GM19043 (cell line): ENCODE measurements around the gene ADAM29.
"Not testable (repeated sequence)": the region's sequence is repeated elsewhere in the genome, so short reads cannot be mapped to it uniquely, and the experiment has no call there.

Experiments
- ATAC-seq: cut with Tn5 transposase; IDR thresholded peaks from one replicate; pipeline ENCODE4 v1.9.1; 2021; ENCODE audit warnings: low read depth; ENCODE audit not compliant: unreplicated experiment

ADAM29 gene

DNA sequence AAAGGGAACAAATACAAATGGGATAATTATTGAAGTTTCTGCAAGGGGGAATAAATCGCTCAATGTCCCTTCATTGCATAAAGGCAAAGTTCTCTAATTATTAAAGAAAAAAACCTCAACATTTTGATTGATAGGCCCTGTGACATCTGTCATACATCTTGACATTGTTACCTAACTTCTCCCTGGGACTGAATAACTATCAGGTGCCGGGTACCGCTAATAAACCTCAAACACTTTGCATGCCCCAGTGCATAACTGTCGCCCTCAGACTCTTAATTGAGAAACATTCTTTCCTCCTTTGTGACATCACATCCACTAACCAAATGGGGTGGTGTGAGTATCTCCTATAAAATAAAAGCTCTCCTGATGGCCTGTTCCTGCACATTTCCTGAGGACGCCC lies at the start of gene ADAM29:
TSS of gene ADAM29 (plus strand) at position 301 of the 400 bp plus-strand sequence. CDS start 57,168 bp downstream, outside the sequence.
- no peak for ATAC-seq

DNA sequence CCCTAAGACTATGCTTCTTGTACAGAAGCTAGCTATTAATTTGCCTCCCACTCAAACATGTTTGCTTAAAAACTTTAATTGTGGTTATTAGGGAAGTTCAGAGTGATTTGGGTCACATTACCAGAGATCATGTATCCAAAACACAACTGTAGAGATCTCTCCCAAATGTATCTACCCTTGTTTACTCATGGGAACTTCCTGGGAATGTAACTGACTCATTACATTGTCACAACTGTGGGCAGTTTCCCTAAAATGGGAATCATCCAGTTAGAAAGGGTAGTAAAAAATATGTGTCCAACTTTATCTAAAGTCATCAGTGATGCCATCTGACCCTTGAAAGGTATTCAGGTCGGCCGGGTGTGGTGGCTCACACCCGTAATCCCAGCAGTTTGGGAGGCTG lies 48.8 kb upstream of the ADAM29 start:
- no peak for ATAC-seq

DNA sequence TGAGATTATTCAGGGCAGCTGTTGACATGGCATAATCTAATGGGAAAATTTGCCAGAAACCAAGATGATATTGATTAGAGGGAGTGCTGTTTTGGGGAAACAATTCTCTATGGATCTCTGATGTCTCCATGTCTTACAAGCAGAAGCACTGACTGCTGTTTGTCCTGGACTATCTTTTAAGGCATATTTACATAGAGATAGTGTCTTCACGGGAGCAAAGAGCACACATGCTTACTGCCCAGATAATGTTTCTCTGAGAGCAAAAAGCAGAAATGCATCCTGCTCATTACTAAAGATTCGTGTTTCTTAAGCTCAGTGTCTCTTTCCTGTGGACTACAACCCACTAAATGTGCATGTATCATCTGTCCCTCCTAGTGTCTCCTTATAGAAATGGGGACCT lies 47.8 kb upstream of the ADAM29 start:
- ATAC-seq, result no peak

DNA sequence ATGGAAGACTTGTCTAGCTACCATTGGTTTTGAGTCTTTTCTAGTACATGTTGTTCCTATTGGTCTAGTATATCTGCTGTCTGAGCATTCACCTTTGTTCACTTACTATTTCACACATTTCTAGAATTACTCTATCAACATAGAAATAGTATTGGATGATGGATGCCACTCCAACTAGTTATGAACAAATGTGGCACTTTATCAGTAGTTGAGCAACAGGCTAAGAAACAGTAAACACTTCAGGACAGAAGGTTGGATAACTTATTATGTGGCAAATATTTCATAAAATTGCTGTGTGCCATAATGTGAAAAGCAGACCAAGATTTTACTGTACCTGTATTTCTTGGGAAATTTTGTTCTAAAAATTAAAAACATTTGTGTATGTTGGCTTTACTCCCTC lies 46.8 kb upstream of the ADAM29 start:
- no peak for ATAC-seq

DNA sequence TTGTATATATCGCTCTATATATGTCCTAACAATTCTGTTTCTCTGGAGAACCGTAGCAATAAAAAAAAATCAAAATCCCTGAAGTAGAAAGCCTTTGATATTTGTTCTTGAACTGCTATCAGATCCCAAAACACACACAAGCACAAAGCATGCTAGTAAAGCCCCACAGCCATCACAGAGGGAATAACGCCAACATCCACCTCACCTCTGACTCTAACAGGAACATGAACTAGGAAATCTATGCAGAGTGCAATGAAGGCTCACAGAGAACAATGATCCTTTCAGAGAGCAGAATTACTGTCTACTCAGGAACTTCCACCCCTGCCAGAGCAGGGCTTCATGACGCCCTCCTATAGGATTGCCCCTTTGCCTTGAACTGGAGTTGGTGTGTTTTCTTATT lies 45.0 kb upstream of the ADAM29 start:
- not testable (repeated sequence) for ATAC-seq

DNA sequence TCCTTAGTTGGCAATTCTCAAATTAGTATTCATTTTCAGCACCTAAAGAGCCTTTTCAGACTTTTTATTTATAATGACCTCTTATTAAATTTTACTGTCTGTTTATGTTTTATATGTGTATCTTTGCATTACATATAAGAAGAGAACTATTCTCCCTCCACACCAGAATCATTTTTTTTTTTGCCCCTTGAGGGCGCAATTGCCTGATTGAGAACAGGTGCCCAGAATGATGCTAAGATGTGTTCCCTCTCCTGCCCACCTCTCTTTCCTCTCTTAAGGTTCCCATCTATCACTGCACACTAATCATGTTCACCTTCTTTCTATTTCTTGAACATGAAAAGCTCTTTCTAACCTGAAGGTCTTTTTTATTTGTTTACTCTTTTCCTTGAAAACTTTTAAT lies 44.2 kb upstream of the ADAM29 start:
- ATAC-seq, result peak; percentile 47

DNA sequence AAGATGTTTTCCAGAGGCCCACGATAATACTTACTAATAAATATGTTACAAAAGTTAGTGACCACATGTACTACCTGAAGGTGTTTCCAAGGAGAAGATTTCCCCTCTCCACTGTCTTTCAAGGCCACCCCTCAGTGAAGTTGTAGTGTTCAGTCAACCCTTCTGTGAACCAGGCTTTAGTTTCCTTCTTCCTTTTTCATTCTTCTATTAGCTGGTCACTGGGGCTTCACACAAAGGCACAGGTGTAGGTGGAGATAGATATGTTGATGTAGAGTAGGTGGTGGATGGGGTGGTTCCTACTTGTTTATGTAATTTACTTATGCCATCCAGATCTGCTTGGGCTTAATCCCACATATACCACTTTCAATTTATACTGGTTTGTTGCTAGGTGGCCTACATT lies 43.3 kb upstream of the ADAM29 start:
- no peak for ATAC-seq

DNA sequence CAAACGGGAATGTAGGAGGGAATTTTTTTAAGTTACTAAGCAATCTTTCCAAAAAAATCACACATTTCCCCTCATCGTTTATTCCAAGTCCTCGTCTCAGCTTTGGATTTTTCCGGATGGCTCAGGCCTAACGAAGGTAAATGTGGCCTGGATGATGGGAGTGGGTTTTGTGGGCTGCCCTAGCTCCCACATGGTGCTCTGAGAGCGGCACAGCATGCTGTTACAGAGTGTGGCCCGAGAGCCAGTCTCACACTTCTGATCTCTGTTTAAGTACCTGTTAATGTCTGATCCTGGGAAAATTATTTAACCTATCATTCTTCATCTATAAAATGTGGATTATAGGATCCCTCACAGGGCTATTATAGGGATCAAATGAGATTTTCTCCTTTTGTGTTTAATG lies 38.2 kb upstream of the ADAM29 start:
- no peak for ATAC-seq

DNA sequence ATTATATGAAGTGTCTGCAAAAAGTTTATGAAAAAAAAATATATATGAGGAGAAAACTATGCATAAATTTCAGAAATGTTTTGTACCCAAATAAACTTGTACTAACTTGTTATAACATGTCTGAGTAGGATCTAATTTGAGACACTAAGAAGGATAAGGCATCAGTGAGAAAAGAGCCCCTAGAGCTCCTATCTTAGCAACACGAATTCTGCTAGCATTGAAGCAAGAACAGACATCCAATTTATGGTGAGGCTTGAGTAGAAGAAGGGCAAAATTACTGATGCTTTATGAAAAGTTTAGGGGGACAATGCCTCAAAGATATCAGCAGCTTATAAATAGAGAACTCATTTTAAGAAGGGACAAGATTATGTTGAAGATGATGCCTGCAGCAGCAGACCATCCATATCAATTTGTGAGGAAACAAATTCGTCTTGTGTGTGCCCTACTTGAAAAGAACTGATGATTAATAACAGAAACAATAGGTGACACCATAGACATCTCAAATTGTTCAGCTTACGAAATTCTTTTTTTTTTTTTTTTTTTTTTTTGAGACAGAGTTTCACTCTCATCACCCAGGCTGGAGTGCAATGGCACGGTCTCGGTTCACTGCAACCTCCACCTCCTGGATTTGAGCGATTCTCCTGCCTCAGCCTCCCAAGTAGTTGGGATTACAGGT lies 35.7 kb upstream of the ADAM29 start:
- no peak for ATAC-seq

DNA sequence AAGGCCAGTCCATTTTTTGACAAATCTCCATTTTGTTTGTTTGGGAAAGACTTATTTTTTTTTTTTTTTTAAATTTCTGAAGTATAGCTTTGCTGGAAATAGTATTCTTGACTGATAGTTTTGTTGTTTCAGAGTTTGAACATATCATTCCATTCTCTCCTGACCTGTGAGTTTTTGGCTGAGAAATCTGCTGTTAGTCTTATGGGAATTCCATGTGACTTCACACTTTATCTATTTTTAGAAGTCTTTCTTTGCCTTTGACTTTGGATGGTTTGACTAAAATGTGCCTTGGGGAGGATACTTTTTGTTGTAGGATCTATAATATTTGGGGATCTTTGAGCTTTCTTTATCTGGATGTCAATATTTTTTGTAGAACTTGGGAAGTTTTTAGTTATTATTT lies 10.7 kb upstream of the ADAM29 start:
- ATAC-seq, result no peak

DNA sequence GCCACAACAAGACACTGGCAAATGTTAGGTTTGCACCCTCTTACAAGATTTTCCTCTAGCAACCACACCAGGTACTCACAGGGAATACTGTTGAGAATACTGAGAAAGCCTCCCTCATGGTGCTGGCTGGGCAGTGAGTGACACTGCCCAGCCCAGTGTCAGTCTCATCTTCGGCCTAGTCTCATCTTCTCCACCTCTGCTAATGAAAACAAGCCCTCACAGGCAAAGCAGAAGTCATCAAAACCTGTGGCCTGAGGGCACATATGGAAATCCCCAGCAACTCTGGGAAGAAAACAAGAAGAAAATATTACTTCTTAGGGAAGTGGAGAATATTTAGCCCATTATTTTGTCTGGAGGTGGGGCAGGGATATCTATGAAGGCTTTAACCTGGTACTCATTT lies 7.9 kb upstream of the ADAM29 start:
- no peak for ATAC-seq

DNA sequence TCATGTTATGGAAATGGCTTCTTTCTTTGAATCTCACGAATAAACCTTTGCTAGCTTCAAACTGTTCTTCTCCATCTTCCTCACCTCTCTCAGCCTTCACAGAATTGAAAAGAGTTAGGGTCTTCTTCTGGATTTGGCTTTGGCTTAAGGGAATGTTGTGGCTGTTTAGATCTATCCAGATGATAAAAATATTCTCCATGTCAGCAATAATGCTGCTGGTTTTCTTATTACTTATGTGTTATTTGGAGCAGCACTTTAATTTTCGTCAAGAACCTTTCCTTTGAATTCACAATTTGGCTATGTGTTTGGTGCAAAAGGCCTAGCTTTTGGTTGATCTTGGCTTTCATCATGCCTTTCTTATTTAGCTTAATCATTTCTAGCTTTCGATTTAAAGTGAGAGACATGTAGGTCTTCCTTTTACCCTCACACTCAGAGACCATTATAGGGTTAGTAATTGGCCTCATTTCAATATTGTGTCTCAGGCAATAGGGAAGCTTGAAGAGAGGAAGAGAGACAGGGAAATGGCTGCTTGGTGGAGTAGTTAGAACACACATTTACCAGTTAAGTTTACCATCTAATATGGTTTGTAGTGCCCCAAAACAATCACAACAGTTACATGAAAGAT lies 5.1 kb upstream of the ADAM29 start:
- ATAC-seq, result no peak

DNA sequence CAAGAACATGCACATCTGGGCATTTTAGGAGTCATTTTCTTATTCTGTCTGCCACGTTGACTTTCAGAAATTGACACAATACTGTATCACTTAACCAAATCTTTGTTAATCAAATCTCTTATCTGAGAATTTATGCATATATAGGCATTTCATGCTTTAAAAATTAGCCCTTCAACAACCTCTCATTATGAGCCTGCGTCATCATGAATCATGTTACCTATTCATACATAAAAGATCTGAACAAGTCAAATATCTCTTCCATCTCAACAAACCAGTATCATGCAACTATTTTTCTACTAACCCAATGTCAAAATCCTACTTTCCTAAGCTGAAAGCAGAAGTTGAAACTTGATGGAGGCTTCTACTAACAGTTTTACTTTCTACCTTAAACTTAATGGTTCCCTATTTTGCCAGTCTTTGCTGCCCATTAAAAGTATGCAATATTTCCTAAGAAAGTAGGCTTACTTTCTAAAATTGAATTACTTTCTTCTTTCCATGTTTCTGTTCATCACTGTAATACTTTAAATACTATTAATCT lies 1.8 kb downstream of the ADAM29 start:
- ATAC-seq, result no peak

DNA sequence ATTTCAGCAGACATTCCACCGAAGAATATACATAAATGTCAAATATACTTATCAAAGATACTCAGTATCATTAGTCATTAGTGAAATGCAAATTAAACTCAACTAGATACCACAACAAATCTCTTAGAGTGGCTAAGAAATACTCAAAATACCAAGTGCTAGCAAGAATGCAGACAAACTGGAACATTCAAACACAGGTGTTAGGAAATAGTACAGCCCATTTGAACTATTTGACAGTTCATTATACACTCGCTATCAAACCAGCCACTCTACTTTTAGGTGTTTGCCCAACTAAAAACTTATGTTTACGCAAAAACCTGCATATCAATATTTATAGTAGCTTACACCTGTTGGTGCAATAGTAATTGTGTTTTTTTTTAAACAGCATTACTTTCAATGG lies 8.8 kb downstream of the ADAM29 start:
- no peak for ATAC-seq

DNA sequence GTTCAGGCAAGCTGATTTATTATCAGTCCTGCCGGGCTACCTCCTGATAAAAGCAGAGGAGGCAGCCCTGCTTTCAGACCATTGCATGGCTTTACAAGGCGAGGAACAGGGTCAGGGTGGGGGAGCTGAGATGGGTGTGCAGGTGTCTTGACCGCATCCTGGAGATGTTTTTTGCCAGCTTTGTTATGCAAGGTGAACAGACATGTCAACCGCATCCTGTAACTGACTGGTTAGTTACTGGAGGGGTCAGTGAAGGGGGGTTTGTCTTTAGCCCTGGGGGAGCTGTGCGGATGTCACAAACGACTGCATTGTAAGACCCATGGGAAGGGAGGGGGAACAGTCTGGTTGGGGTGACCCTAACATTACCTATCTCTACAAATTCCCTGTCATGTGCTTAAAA lies 10.0 kb downstream of the ADAM29 start:
- peak; percentile 68 for ATAC-seq

DNA sequence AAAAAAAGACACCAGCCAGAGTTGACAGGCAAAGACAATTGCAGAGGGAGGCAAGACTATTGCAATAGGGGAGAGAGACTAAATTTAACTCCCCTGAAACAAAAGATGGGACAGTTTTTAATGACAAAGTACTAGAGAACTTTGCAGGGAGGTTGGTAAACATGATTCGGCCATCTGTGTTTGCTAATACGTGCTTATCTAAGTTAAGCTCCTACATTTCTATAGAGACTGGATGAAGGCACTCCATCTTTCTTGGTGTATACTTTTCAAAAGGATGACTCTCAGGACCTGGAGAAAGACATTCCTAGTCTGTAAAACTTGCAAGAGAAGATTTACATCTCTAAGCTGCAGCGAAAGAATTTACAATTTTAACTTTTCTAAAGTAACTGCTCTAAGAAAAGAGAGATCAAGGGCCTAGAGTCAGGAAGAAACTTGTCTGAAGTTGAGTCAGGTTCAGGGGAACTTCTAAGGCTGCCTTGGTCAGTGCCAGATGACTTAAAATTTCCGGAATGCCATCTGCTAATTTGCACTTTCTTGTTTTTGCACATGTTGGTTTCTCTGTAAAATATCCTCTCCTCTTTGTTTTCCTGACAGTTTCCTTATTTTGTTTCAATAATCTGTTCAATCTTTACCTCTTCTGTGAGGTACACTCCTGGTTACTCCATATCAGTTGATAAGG lies 10.6 kb downstream of the ADAM29 start:
- ATAC-seq, result peak; percentile 15

DNA sequence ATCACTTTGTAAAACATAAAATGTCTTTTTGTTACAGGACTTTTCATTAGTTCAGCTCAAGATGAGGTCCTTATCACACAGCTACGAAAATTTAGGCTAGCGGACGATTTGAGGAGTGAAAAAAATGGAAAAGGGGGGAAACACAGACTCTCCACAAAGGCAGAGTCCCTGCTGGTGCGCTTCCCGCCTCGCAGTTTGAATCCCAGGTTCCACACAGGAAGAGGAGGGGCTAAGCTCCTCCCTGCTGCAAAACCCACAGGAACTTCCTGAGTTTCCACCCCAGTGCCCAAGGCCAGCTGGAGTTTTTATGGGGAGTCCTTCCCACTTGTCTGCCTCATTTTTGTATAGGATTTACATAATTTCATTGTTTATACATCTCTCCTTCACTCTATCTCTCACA lies 11.2 kb downstream of the ADAM29 start:
- ATAC-seq, result no peak

DNA sequence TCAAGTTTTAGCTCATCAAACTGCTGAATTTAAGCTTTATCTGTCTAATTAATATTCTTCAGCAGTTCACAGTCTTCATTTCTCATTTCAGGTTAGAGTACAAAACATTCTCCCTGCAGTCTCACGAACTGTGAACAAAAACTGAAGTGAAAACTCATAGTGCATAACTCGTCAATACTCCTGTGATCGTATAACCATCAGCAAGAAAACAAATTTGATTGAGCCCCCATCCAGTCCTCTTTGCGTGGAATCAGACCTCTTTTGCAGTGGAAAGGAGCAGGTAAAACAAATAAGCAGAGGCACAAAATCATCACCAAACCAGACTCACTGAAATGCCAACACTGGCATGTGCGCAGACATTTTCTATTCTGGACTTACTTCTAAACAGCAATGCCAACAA lies 12.7 kb downstream of the ADAM29 start:
- no peak for ATAC-seq

DNA sequence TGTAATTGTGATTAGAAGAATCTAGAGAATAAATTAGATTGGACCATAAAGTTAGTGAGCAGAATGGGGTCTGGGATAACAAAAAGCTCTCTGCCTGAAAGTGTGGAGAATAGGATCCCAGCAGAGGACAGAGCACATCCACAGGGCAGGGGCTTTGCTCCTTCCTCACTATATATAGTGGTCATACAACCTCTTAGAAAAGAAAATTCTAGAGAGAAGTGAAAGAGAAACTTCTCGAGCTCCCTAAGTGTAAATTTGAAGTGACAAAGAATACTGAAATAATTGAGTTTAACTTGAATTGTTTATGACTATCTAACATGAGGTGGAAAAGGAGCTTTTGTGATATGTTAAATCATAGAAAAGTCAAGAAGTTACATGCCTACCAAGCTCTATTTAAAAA lies 14.9 kb downstream of the ADAM29 start:
- ATAC-seq, result no peak

DNA sequence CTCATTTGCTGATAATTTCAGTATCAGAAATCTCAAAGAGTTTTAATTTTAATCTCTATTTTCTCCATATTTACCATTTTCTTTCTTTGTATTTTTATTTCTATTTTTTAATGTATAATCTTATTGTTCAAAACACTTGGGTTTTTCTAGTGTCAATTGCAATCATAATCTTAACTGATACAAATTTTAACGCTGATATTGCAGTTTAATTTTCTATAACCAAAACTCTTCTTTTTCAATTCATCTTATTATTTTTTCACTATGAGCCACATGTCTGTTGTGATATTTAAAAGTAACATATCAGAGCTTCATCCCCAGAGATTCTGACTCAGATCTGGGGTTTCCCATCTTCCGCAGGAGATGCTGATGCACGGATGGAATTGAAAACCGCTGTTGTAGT lies 16.2 kb downstream of the ADAM29 start:
- no peak for ATAC-seq

DNA sequence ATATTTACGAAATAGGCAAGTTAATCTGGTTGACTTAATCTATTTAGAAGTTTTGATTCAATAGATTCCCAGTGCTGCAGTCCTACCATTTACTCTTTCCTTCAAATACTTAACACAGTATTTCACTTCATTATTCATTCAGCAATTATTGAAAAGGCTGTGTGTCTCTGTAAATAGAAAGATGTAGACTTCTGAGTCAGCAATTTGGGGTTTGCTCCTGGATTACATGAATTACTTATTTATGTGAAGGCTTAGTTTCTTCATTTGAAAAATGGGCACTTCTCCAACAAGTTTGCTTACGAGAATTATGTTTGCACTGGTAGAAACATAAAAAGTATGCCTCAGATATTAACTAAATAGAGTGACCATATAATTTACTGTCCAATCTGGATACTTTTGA lies 17.4 kb downstream of the ADAM29 start:
- no peak for ATAC-seq

DNA sequence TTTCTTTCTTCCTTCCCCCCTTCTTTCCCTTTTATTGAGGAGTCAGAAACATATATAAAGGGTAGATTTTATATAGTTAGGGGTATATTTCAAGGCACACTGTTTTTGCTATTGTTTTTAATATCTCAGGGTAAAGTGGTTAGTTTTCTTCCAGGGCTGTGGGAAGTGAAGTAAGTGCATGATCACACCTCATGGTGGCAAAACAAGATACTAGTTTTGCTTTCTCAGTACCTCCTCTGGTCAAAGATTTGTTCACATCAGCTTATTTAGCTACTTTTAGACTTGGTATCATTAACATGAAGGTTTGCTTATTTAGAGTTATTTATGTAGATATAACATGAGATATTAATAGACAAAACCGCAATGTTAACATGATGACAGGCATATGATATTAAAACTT lies 21.8 kb downstream of the ADAM29 start:
- ATAC-seq, result no peak
